Measurements from ENCODE around the gene CPA3. TPM values are rescaled to one million over a fixed set of nuclear protein-coding genes. Genes with fewer than 3 reads are reported as not detected.

Gene CPA3
- total RNA-seq, 2 experiments from 2014 or later, result not detected

GRCh38 chr3:148940983-148941382 lies 75.9 kb downstream of the CPA3 start:
- ChIA-PET CTCF (no interaction called here), POLR2A (no interaction called here)
- no peaks in the 10 kb centered on the region for H3K4me1 ChIP-seq (ENCODE audit: insufficient read depth, low read length)
- no peaks in the 10 kb centered on the region for H3K4me1 Mint-ChIP-seq (ENCODE audit: low read depth)
- no peak for TF ChIP-seq CTCF (IDR thresholded peaks at IDR 0.05)
- DNase-seq (no peak), ATAC-seq (ENCODE audit: poor library complexity) (no peak)
- H3K9me3 ChIP-seq (ENCODE audit: control insufficient read depth in 1 of 2, insufficient read depth in 1 of 2, low read length in 2 of 2), result no peaks in the 10 kb centered on the region
- no peaks in the 10 kb centered on the region for H3K9me3 Mint-ChIP-seq
- H3K36me3 ChIP-seq (ENCODE audit: insufficient read depth, low read length), result no peaks in the 10 kb centered on the region
- no peak overlapping the region for H3K27ac Mint-ChIP-seq
- H3K4me3 ChIP-seq (ENCODE audit: low read length), result no peak overlapping the region
- H3K27me3 Mint-ChIP-seq, result peaks cover 25% of the 10 kb centered on the region
- H3K27ac ChIP-seq (ENCODE audit: low read depth in 1 of 2, low read length in 2 of 2), result no peak overlapping the region
- H3K4me3 Mint-ChIP-seq, result no peak overlapping the region
- no peaks in the 10 kb centered on the region for H3K36me3 Mint-ChIP-seq (ENCODE audit: low read depth)
- H3K27me3 ChIP-seq (ENCODE audit: control insufficient read depth in 1 of 2, insufficient read depth in 2 of 2, low read length in 2 of 2), result no peaks in the 10 kb centered on the region
- intact Hi-C loops (cut with DNase I, micrococcal nuclease), result no loop called here

DNA sequence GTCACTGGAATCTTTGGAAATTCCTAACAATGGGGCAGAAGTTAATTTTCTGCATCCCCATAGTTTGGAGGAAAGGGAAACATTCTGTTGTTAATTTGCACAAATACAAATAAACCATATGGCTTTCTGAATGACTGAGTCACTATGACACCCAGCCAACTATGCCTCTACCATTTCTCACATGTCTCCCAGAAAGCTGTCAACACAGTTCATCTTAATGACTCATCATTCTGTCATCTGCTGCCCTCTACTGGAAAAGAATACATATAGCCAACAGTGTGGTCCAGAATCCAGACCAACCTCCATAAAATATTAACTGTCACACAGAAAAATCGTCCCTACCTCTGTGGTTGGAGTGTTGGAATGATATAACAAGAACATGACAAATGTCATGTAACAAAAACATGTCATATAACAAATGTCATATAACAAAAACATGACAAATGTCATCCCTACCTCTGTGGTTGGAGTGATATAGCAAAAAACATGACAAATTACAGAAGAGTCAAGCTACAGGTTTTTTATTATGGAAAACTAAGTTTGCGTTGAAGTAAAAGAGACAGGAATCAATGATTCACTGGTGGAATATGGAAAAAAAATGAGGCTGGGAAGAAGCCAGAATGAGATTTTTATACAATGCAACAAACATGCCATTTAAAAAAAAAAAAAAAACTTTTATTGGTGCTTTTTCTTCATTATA lies 78.6 kb downstream of the CPA3 start:
- no peaks in the 10 kb centered on the region for H3K27me3 ChIP-seq (ENCODE audit: control insufficient read depth in 1 of 2, insufficient read depth in 2 of 2, low read length in 2 of 2)
- Mint-ChIP-seq H3K4me1 (ENCODE audit: low read depth) (no peaks in the 10 kb centered on the region), H3K36me3 (ENCODE audit: low read depth) (no peaks in the 10 kb centered on the region), H3K4me3 (no peak overlapping the region), H3K9me3 (no peaks in the 10 kb centered on the region), H3K27ac (no peak overlapping the region), H3K27me3 (peaks cover 11% of the 10 kb centered on the region)
- H3K36me3 ChIP-seq (ENCODE audit: insufficient read depth, low read length), result no peaks in the 10 kb centered on the region
- DNase-seq (peak in 4 of 14 experiments; percentile 10 to 68 (median 63)), ATAC-seq (ENCODE audit: poor library complexity) (peak; percentile 84)
- peak; percentile 73 for TF ChIP-seq CTCF (IDR thresholded peaks at IDR 0.05)
- no peak overlapping the region for H3K4me3 ChIP-seq (ENCODE audit: low read length)
- H3K9me3 ChIP-seq (ENCODE audit: control insufficient read depth in 1 of 2, insufficient read depth in 1 of 2, low read length in 2 of 2), result no peaks in the 10 kb centered on the region
- H3K4me1 ChIP-seq (ENCODE audit: insufficient read depth, low read length), result no peaks in the 10 kb centered on the region
- H3K27ac ChIP-seq (ENCODE audit: low read depth in 1 of 2, low read length in 2 of 2), result no peak overlapping the region
- intact Hi-C loops (cut with DNase I, micrococcal nuclease), result loop anchor here in 1 of 2 experiments (1.0 kb wide), 1 partner anchor 82 kb away; no protein-coding TSS in a partner anchor
- ChIA-PET POLR2A (no interaction called here), CTCF (interaction anchor here (0.6 to 0.8 kb wide), 2 partner anchors 26 to 82 kb away, joined by 3 read pairs; no protein-coding TSS in a partner anchor)

GRCh38 chr3:148945116-148945515 lies 80.0 kb downstream of the CPA3 start:
- no peak for DNase-seq
- H3K9me3 Mint-ChIP-seq, result no peaks in the 10 kb centered on the region
- no peaks in the 10 kb centered on the region for H3K9me3 ChIP-seq (ENCODE audit: control insufficient read depth in 1 of 2, insufficient read depth in 1 of 2, low read length in 2 of 2)
- H3K4me3 Mint-ChIP-seq, result no peak overlapping the region
- no peak overlapping the region for H3K27ac Mint-ChIP-seq
- no peak overlapping the region for H3K4me3 ChIP-seq (ENCODE audit: low read length)
- intact Hi-C loops (cut with DNase I, micrococcal nuclease), result no loop called here
- H3K36me3 Mint-ChIP-seq (ENCODE audit: low read depth), result no peaks in the 10 kb centered on the region
- H3K4me1 ChIP-seq (ENCODE audit: insufficient read depth, low read length), result no peaks in the 10 kb centered on the region
- H3K27me3 Mint-ChIP-seq, result peaks cover 7% of the 10 kb centered on the region
- TF ChIP-seq CTCF (IDR thresholded peaks at IDR 0.05), result no peak
- no peak for ATAC-seq (ENCODE audit: poor library complexity)
- no peak overlapping the region for H3K27ac ChIP-seq (ENCODE audit: low read depth in 1 of 2, low read length in 2 of 2)
- no peaks in the 10 kb centered on the region for H3K4me1 Mint-ChIP-seq (ENCODE audit: low read depth)
- POLR2A ChIA-PET, result no interaction called here
- CTCF ChIA-PET, result no interaction called here
- no peaks in the 10 kb centered on the region for H3K27me3 ChIP-seq (ENCODE audit: control insufficient read depth in 1 of 2, insufficient read depth in 2 of 2, low read length in 2 of 2)
- H3K36me3 ChIP-seq (ENCODE audit: insufficient read depth, low read length), result no peaks in the 10 kb centered on the region

Other genes starting within 250 kb of the CPA3 start
- not detected for gene AGTR1, start 167.4 kb upstream of the CPA3 start, total RNA-seq
- not detected for gene CPB1, start 37.5 kb upstream of the CPA3 start, total RNA-seq
- gene GYG1, start 126.2 kb downstream of the CPA3 start, total RNA-seq, result 10 to 100 TPM; 21.0 to 22.3 TPM
- gene HLTF, start 221.2 kb downstream of the CPA3 start, total RNA-seq, result 1 to 10 TPM; 3.3 to 3.6 TPM